Neural cell (in vitro differentiated cells): Measurements from ENCODE around the gene ZNF577.

ENCODE experiments used
- EP300 ChIP-seq: fragments of 450-650 bp; conservative IDR thresholded peaks from 2 replicates; pipeline ENCODE4 v1.6.1; 2014; ENCODE audit warnings: antibody characterized with exemption, mild to moderate bottlenecking, moderate library complexity; ENCODE audit not compliant: poor library complexity, severe bottlenecking
- EZH2 ChIP-seq: fragments of 200-600, 300-800 bp; shearing (Covaris generic), sonication (generic); IDR thresholded peaks from 2 replicates; pipeline ENCODE4 v1.6.1; 2014; ENCODE audit warnings: antibody characterized with exemption, low read length, borderline replicate concordance, mild to moderate bottlenecking; ENCODE audit not compliant: insufficient read depth, poor library complexity, severe bottlenecking
- MXI1 ChIP-seq: fragments of 450-650 bp; conservative IDR thresholded peaks from 2 replicates; pipeline ENCODE4 v1.6.1; 2014; ENCODE audit warnings: antibody characterized with exemption, mild to moderate bottlenecking; ENCODE audit not compliant: poor library complexity, severe bottlenecking
- POLR2AphosphoS5 ChIP-seq: IDR thresholded peaks from 2 replicates; pipeline ENCODE4 v1.6.1; 2012
- RAD21 ChIP-seq: fragments of 450-650 bp; conservative IDR thresholded peaks from 2 replicates; pipeline ENCODE4 v1.6.1; 2014; ENCODE audit warnings: antibody characterized with exemption, mild to moderate bottlenecking, moderate library complexity
- SMC3 ChIP-seq: fragments of 450-650 bp; conservative IDR thresholded peaks from 2 replicates; pipeline ENCODE4 v1.6.1; 2014; ENCODE audit warnings: antibody characterized with exemption, mild to moderate bottlenecking, moderate library complexity; ENCODE audit not compliant: poor library complexity
- TAF1 ChIP-seq: IDR thresholded peaks from 2 replicates; pipeline ENCODE4 v1.6.1; 2012; ENCODE audit warnings: low read depth
- TF ChIP-seq, protein P1 (sequence below): fragments of 450-650 bp; IDR thresholded peaks from 2 replicates; pipeline ENCODE4 v1.5.1; 2014; ENCODE audit warnings: antibody characterized with exemption, mild to moderate bottlenecking, moderate library complexity; ENCODE audit not compliant: poor library complexity, severe bottlenecking
- TF ChIP-seq, protein P2 (sequence below): IDR thresholded peaks from 2 replicates; pipeline ENCODE4 v1.6.1; 2012; ENCODE audit warnings: borderline replicate concordance

DNA sequence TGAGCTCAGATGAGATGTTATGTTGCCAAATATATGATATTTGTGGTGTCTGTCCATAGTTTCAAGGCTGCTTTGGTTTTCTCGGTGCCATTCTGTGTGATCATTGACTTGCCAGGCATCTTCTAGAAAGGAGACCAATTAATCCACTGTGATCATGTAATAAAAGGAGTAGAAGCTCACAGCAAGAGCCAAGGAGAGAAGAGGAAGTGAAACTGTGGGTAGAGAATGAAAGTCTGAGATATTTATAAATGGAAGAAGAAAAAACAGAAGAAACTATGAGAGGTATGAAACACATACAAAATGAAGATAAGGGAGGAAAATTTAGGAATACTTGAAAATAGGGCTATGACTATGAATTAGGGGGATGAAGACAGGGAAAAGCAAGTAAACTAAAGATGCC lies 28.4 kb upstream of the ZNF577 start:
- TF ChIP-seq POLR2AphosphoS5 (no peak), MXI1 (no peak), EP300 (no peak), SMC3 (no peak), RAD21 (no peak), TAF1 (no peak), EZH2 (no peak)
- TF ChIP-seq, protein P1, sequence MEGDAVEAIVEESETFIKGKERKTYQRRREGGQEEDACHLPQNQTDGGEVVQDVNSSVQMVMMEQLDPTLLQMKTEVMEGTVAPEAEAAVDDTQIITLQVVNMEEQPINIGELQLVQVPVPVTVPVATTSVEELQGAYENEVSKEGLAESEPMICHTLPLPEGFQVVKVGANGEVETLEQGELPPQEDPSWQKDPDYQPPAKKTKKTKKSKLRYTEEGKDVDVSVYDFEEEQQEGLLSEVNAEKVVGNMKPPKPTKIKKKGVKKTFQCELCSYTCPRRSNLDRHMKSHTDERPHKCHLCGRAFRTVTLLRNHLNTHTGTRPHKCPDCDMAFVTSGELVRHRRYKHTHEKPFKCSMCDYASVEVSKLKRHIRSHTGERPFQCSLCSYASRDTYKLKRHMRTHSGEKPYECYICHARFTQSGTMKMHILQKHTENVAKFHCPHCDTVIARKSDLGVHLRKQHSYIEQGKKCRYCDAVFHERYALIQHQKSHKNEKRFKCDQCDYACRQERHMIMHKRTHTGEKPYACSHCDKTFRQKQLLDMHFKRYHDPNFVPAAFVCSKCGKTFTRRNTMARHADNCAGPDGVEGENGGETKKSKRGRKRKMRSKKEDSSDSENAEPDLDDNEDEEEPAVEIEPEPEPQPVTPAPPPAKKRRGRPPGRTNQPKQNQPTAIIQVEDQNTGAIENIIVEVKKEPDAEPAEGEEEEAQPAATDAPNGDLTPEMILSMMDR = no peak
- TF ChIP-seq, protein P2, sequence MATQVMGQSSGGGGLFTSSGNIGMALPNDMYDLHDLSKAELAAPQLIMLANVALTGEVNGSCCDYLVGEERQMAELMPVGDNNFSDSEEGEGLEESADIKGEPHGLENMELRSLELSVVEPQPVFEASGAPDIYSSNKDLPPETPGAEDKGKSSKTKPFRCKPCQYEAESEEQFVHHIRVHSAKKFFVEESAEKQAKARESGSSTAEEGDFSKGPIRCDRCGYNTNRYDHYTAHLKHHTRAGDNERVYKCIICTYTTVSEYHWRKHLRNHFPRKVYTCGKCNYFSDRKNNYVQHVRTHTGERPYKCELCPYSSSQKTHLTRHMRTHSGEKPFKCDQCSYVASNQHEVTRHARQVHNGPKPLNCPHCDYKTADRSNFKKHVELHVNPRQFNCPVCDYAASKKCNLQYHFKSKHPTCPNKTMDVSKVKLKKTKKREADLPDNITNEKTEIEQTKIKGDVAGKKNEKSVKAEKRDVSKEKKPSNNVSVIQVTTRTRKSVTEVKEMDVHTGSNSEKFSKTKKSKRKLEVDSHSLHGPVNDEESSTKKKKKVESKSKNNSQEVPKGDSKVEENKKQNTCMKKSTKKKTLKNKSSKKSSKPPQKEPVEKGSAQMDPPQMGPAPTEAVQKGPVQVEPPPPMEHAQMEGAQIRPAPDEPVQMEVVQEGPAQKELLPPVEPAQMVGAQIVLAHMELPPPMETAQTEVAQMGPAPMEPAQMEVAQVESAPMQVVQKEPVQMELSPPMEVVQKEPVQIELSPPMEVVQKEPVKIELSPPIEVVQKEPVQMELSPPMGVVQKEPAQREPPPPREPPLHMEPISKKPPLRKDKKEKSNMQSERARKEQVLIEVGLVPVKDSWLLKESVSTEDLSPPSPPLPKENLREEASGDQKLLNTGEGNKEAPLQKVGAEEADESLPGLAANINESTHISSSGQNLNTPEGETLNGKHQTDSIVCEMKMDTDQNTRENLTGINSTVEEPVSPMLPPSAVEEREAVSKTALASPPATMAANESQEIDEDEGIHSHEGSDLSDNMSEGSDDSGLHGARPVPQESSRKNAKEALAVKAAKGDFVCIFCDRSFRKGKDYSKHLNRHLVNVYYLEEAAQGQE = no peak
